GM12878 (cell line): Measurements from ENCODE around the gene PRRT3. TPM values are rescaled to one million over a fixed set of nuclear protein-coding genes. Genes with fewer than 3 reads are reported as not detected.
A peak's percentile ranks its signal among the peaks of the same experiment; 100 is the strongest.

ENCODE experiments used
- ATAC-seq: fragments of 200-7000 bp; cut with Tn5 transposase; 3 replicates; pipeline ENCODE4 v1.9.1; 2020; ENCODE audit warnings: mild to moderate bottlenecking, moderate library complexity
- BruUV-seq: library from RNA; stranded (reverse); fragments of 400-500 nt; replicated peaks from 2 replicates; lab custom pipeline; 2021; lab: Mats Ljungman, UMichigan
- CTCF ChIA-PET: fragments of 300-600 bp; sonication (Branson Sonifier 250); formaldehyde crosslinking; extraction: SDS; loops from one replicate; lab custom pipeline; 2021; ENCODE audit warnings: inconsistent platforms; lab: Yijun Ruan, JAX
- POLR2A ChIA-PET: fragments of 350-600 bp; formaldehyde crosslinking; extraction: SDS; loops from one replicate; lab custom pipeline; 2021; ENCODE audit warnings: inconsistent platforms; lab: Charles Lee
- RAD21 ChIA-PET: fragments of 300-600 bp; sonication (Branson Sonifier 250); formaldehyde crosslinking; loops from one replicate; lab custom pipeline; 2023; ENCODE audit warnings: antibody characterized with exemption; ENCODE audit not compliant: unreplicated experiment; lab: Charles Lee
- SMC1A ChIA-PET: fragments of 300-600 bp; sonication (Branson Sonifier 250); formaldehyde crosslinking; loops from one replicate; lab custom pipeline; 2023; ENCODE audit not compliant: unreplicated experiment, uncharacterized antibody; lab: Charles Lee
- DNase-seq: peaks from one replicate; pipeline ENCODE4 v3.0.0-alpha.2; 2011; ENCODE audit warnings: low read depth, low spot score
- FAIRE-seq: peaks from 3 replicates; lab custom pipeline; 2011; peaks lifted over from hg19 to GRCh38; lab: Jason Lieb, UNC
- H2AFZ ChIP-seq: 2 replicates; pipeline ENCODE4 v1.6.0; 2011; ENCODE audit warnings: low read depth, low read length, control low read depth; ENCODE audit not compliant: control insufficient read depth
- H3K27ac ChIP-seq: 2 replicates; pipeline ENCODE4 v1.5.1; 2011; ENCODE audit warnings: control low read depth; ENCODE audit not compliant: control insufficient read depth, insufficient read depth
- H3K27me3 ChIP-seq, 2 experiments: replicated peaks in 1 of 2; 2 replicates each; pipeline versions ENCODE4 v1.6.0 to v1.6.1; 2011; ENCODE audit warnings: low read length in 1 of 2; ENCODE audit not compliant: control insufficient read depth in 2 of 2, insufficient read depth in 2 of 2
- H3K36me3 ChIP-seq, 2 experiments: 2 replicates each; pipeline ENCODE4 v1.5.1; 2011; ENCODE audit warnings: low read length in 1 of 2; ENCODE audit not compliant: control insufficient read depth in 2 of 2, insufficient read depth in 2 of 2
- H3K4me1 ChIP-seq: 2 replicates; pipeline ENCODE4 v1.6.1; 2011; ENCODE audit warnings: mild to moderate bottlenecking, low read length, moderate library complexity, mixed read lengths; ENCODE audit not compliant: control insufficient read depth, insufficient read depth
- H3K4me2 ChIP-seq: 2 replicates; pipeline ENCODE4 v1.6.0; 2011; ENCODE audit warnings: control low read depth; ENCODE audit not compliant: control insufficient read depth, insufficient read depth
- H3K4me3 ChIP-seq: fragments of 200-600 bp; sonication (generic); 2 replicates; pipeline ENCODE4 v1.5.1; 2016
- H3K79me2 ChIP-seq: 2 replicates; pipeline ENCODE4 v1.6.0; 2011; ENCODE audit warnings: low read length; ENCODE audit not compliant: control insufficient read depth, insufficient read depth
- H3K9ac ChIP-seq: 2 replicates; pipeline ENCODE4 v1.8.0; 2011; ENCODE audit warnings: low read length, control low read depth, mixed read lengths; ENCODE audit not compliant: control insufficient read depth, insufficient read depth
- H3K9me3 ChIP-seq: replicated peaks from 3 replicates; pipeline ENCODE4 v1.5.1; 2011; ENCODE audit warnings: mild to moderate bottlenecking, low read length; ENCODE audit not compliant: control insufficient read depth, insufficient read depth
- H4K20me1 ChIP-seq: 2 replicates; pipeline ENCODE4 v1.6.0; 2011; ENCODE audit not compliant: control insufficient read depth, insufficient read depth
- BACH1 ChIP-seq: fragments of 450-650 bp; IDR thresholded peaks from 2 replicates; pipeline ENCODE4 v1.6.1; 2017; ENCODE audit warnings: mild to moderate bottlenecking, borderline replicate concordance
- FOS ChIP-seq: IDR thresholded peaks from 3 replicates; pipeline ENCODE4 v1.6.1; 2011; ENCODE audit warnings: borderline replicate concordance; ENCODE audit not compliant: insufficient read length; ENCODE audit errors: extremely low read depth
- MYB ChIP-seq: fragments of 150-350 bp; IDR thresholded peaks from 2 replicates; pipeline ENCODE4 v1.6.1; 2014; ENCODE audit warnings: mild to moderate bottlenecking, low read depth, low read length, borderline replicate concordance
- SREBF2 ChIP-seq: IDR thresholded peaks from 2 replicates; pipeline ENCODE4 v1.6.1; 2012; ENCODE audit warnings: mild to moderate bottlenecking, low read length
- WGBS: methylation state at CpG from one replicate; pipeline ENCODE4 v1.1.6; 2016; ENCODE audit warnings: low lambda C conversion rate; ENCODE audit not compliant: insufficient replicate concordance, insufficient coverage; ENCODE audit errors: missing lambda C conversion rate; 5-methylcytosine and 5-hydroxymethylcytosine counted together
- in situ Hi-C: fragments of 300-500 bp; cut with MboI; formaldehyde crosslinking; loops from 9 replicates; pipeline ENCODE4 v1.14.3; 2018; ENCODE audit warnings: mixed read lengths
- intact Hi-C: fragments of 100-400 bp; cut with micrococcal nuclease; formaldehyde crosslinking; loops from one replicate; pipeline ENCODE4 v1.14.2; 2022; ENCODE audit not compliant: unreplicated experiment
- polyA plus RNA-seq, 11 experiments: library from polyadenylated mRNA; depleted of rRNA in 4 of 11; unstranded in 6 of 11; stranded (reverse) in 5 of 11; fragments of >200 nt; fragmentation: Nextera tagmentation in 4 of 11; fragmentation: Illumina TruSeq in 1 of 11; extraction: Ambion mirVana in 4 of 11; extraction: Trizol in 1 of 11; gene quantifications; 1 replicate in 1 of 11; 2 replicates in 10 of 11; pipeline versions ENCODE4 v1.2.1 to v1.2.3, GENCODE V29; 2011 to 2016; ENCODE audit warnings: inconsistent platforms in 2 of 11, missing spikeins in 2 of 11, low read depth in 1 of 11
- total RNA-seq, 4 experiments: library from RNA; depleted of rRNA in 3 of 4; stranded (reverse); fragments of >200 nt in 3 of 4; fragmentation: Illumina TruSeq in 1 of 4; extraction: Trizol in 1 of 4; gene quantifications; 2 replicates each; pipeline versions ENCODE4 v1.2.1 to v1.2.3, GENCODE V29; 2013 to 2021
- TF ChIP-seq, protein P1 (sequence below): fragments of 450-650 bp; IDR thresholded peaks from 2 replicates; pipeline ENCODE4 v1.6.1; 2017; ENCODE audit warnings: mild to moderate bottlenecking, moderate library complexity

PRRT3 gene
- total and polyA plus RNA-seq, 10 of the 15 experiments (the other 5 are each of a cell fraction or from before 2014, with no cell fraction given), result 0.53 to 18.0 (median 7.1) TPM

DNA sequence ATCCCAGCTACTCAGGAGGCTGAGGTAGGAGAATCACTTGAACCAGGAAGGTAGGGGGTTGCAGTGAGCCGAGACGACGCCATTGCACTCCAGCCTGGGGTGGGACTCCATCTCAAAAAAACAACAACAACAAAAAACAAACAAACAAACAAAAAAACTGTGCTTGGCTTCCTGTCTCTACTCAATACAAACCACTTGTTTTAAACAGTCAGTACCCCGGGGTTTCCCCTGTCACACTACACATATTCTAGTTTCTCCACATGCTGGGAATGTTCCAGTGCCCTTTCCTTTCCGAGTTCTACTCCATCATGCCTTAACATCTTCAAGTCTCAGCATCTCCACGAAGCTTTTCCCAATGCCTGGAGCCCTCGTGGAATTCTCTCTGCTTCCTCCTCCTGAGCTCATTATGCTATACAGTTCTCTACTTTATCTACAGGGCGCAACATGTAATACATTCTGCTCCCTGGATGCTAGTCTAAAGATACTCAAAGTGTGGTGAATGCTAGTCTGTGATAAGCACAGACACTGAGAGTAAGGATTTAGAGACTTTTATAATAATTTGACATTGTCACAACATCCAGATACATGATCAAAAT, 26.6 kb upstream of the PRRT3 start (continued):
- TF ChIP-seq, protein P1, sequence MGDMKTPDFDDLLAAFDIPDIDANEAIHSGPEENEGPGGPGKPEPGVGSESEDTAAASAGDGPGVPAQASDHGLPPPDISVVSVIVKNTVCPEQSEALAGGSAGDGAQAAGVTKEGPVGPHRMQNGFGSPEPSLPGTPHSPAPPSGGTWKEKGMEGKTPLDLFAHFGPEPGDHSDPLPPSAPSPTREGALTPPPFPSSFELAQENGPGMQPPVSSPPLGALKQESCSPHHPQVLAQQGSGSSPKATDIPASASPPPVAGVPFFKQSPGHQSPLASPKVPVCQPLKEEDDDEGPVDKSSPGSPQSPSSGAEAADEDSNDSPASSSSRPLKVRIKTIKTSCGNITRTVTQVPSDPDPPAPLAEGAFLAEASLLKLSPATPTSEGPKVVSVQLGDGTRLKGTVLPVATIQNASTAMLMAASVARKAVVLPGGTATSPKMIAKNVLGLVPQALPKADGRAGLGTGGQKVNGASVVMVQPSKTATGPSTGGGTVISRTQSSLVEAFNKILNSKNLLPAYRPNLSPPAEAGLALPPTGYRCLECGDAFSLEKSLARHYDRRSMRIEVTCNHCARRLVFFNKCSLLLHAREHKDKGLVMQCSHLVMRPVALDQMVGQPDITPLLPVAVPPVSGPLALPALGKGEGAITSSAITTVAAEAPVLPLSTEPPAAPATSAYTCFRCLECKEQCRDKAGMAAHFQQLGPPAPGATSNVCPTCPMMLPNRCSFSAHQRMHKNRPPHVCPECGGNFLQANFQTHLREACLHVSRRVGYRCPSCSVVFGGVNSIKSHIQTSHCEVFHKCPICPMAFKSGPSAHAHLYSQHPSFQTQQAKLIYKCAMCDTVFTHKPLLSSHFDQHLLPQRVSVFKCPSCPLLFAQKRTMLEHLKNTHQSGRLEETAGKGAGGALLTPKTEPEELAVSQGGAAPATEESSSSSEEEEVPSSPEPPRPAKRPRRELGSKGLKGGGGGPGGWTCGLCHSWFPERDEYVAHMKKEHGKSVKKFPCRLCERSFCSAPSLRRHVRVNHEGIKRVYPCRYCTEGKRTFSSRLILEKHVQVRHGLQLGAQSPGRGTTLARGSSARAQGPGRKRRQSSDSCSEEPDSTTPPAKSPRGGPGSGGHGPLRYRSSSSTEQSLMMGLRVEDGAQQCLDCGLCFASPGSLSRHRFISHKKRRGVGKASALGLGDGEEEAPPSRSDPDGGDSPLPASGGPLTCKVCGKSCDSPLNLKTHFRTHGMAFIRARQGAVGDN, result no peak
- TF ChIP-seq MYB (no peak), FOS (no peak)

DNA sequence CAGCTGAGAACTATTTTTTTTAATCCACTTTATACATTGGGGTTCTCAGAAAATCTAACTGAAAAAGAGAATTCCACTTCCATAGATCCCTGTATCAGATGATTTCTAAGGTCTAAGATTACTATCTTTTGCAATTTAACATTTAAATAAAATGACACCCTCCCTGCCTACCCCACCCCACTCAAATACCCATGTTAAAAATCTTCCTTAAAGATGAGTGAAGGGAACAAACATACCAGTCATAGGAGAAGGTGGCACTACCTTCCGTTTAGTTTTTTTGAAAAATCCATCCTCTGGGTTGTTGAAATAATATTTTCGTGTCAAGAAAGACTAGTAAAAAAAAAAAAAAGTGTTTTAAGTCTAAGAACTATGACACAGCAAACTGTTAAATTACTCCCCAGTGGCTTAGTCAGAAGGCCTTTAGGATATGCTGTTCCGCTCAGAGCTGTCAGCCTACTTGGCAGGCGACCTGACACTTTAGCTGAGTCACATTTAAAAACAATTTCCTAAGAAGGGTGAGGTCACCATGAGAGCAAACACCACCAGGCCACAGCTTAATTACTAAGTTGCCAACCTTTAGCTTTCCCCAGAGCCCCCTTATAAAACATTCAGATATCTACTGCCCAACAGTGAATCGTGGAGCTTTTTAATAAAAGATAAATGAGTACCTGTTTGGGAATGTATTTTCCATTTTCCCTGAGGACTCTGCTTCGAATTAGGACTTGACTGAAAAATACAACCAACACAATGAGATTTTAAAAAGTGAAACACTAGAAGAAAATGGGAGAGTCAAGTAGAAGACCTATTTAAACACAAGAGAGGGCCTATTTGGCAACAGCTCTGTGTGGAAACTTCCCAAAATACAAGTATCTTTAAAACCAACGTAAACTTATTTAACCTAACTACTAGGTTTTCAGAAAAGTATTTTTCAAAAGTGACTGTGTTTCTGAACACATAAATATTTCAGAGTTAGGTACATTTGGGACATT, 24.8 kb upstream of the PRRT3 start:
- H3K79me2 ChIP-seq, result no peaks in the 10 kb centered on the region; the same call in 1 of the 2 replicates
- TF ChIP-seq BACH1 (peak; percentile 80; the same call in 1 of the 2 replicates), SREBF2 (no peak)
- H3K4me2 ChIP-seq, result no peak overlapping the region
- peak; percentile 60 for ATAC-seq
- no peak for FAIRE-seq
- H3K27me3 ChIP-seq, result no peaks in the 10 kb centered on the region
- no peaks in the 10 kb centered on the region for H3K4me1 ChIP-seq
- no peaks in the 10 kb centered on the region for H3K9me3 ChIP-seq
- RAD21 ChIA-PET, result interaction anchor here (1.3 kb wide), 1 partner anchor 10 kb away, joined by 4 read pairs; the partner anchor contains the start of gene EMC3
- in situ Hi-C loops, result no loop called here
- peaks cover 0 to 13% of the 10 kb centered on the region in 2 experiments; a peak in 3 of 4 replicates for H3K36me3 ChIP-seq
- intact Hi-C loops, result no loop called here
- H3K9ac ChIP-seq, result no peak overlapping the region
- no peaks in the 10 kb centered on the region for H4K20me1 ChIP-seq
- no peak for DNase-seq
- no peak overlapping the region; the same call in 1 of the 2 replicates for H3K27ac ChIP-seq
- BruUV-seq, result no TSS peak
- H3K4me3 ChIP-seq, result no peak overlapping the region
- POLR2A ChIA-PET, result interaction anchor here (0.6 to 1.3 kb wide), 2 partner anchors 13 to 23 kb away, joined by 3 read pairs; no protein-coding TSS in a partner anchor
- no peak overlapping the region for H2AFZ ChIP-seq
- WGBS, result 68% methylated on average over 7 of the region's 7 CpGs
- CTCF ChIA-PET, result interaction anchor here (0.7 to 1.1 kb wide), 5 partner anchors 9 to 187 kb away, joined by 3 read pairs; partner anchors contain the start of gene EMC3
- SMC1A ChIA-PET, result interaction anchor here (1.2 to 1.5 kb wide), 2 partner anchors 11 to 43 kb away, joined by 6 to 10 read pairs; partner anchors contain the start of gene CRELD1
